ENCODE data around the gene RARS2. TPM values are rescaled to one million over a fixed set of nuclear protein-coding genes. Genes with fewer than 3 reads are reported as not detected.

Gene RARS2
- total and polyA plus RNA-seq, 2 experiments from 2014 or later: 31.8 to 38.5 TPM

Small RNAs within 50 kb of the gene (small RNA-seq; reads per million reads assigned to genes)
- not detected for gene RNU6-444P (ENCODE audit: low replicate concordance)

Other genes starting within 250 kb of the RARS2 start
- gene C6orf163, start 245.2 kb downstream of the RARS2 start, total RNA-seq (2014; rRNA removed; shearing (Covaris generic)): 2.3 and 3.1 TPM in 2 replicates
- gene C6orf163, start 245.2 kb downstream of the RARS2 start, polyA plus RNA-seq (2016; fragmentation: Nextera tagmentation; extraction: Ambion mirVana): 4.1 and 5.4 TPM in 2 replicates
- gene CFAP206, start 182.0 kb downstream of the RARS2 start, total RNA-seq (2014; rRNA removed; shearing (Covaris generic)): not detected in 2 replicates
- gene CFAP206, start 182.0 kb downstream of the RARS2 start, polyA plus RNA-seq (2016; fragmentation: Nextera tagmentation; extraction: Ambion mirVana): not detected in 2 replicates
- 11.1 and 11.8 TPM in 2 replicates for gene SLC35A1, start 117.0 kb downstream of the RARS2 start, total RNA-seq (2014; rRNA removed; shearing (Covaris generic))
- 13.6 and 15.1 TPM in 2 replicates for gene SLC35A1, start 117.0 kb downstream of the RARS2 start, polyA plus RNA-seq (2016; fragmentation: Nextera tagmentation; extraction: Ambion mirVana)
- gene ORC3, start 148 bp upstream of the RARS2 start, total RNA-seq (2014; rRNA removed; shearing (Covaris generic)): 53.1 and 64.9 TPM in 2 replicates
- gene ORC3, start 148 bp upstream of the RARS2 start, polyA plus RNA-seq (2016; fragmentation: Nextera tagmentation; extraction: Ambion mirVana): 78.4 and 80.7 TPM in 2 replicates
- gene AKIRIN2, start 112.2 kb upstream of the RARS2 start, total RNA-seq (2014; rRNA removed; shearing (Covaris generic)): 57.4 and 62.1 TPM in 2 replicates
- gene AKIRIN2, start 112.2 kb upstream of the RARS2 start, polyA plus RNA-seq (2016; fragmentation: Nextera tagmentation; extraction: Ambion mirVana): 89.9 and 98.1 TPM in 2 replicates